SU-DHL-6 (cell line): ENCODE data around the gene ZXDB.
"Not testable (repeated sequence)": the region's sequence is repeated elsewhere in the genome, so short reads cannot be mapped to it uniquely, and the experiment has no call there.

Experiments used
- H2AFZ ChIP-seq: fragments of 200-600 bp; sonication (generic); 2 replicates; pipeline ENCODE4 v1.6.1; 2014; ENCODE audit warnings: low read depth, mild to moderate bottlenecking, moderate library complexity, mixed read lengths, antibody characterized with exemption, low read length; ENCODE audit not compliant: severe bottlenecking
- H3F3A ChIP-seq: fragments of 200-600 bp; shearing (Covaris generic); 2 replicates; pipeline ENCODE4 v1.6.0; 2016; ENCODE audit warnings: antibody characterized with exemption, mild to moderate bottlenecking; ENCODE audit not compliant: insufficient read depth
- H3K27ac ChIP-seq: fragments of 200-600 bp; sonication (generic); 2 replicates; pipeline ENCODE4 v1.5.1; 2016; ENCODE audit warnings: low read depth, mild to moderate bottlenecking, low read length, moderate library complexity, mixed read lengths
- H3K27me3 ChIP-seq: fragments of 200-600 bp; sonication (generic), shearing (Covaris generic); 2 replicates; pipeline ENCODE4 v1.6.0; 2014; ENCODE audit warnings: mild to moderate bottlenecking, low read length
- H3K36me3 ChIP-seq: fragments of 200-600 bp; sonication (generic); 2 replicates; pipeline ENCODE4 v1.6.1; 2014; ENCODE audit warnings: mild to moderate bottlenecking, low read length, mixed read lengths
- H3K4me2 ChIP-seq: fragments of 300-600, 200-600 bp; shearing (Covaris generic), sonication (generic); 2 replicates; pipeline ENCODE4 v1.6.0; 2014; ENCODE audit warnings: low read length, low read depth, mild to moderate bottlenecking; ENCODE audit not compliant: poor library complexity, severe bottlenecking
- H3K4me3 ChIP-seq: fragments of 200-600 bp; sonication (generic); 2 replicates; pipeline ENCODE4 v1.5.1; 2014; ENCODE audit warnings: antibody characterized with exemption, low read length, mild to moderate bottlenecking, mixed read lengths; ENCODE audit not compliant: insufficient read depth, poor library complexity, severe bottlenecking
- H3K79me2 ChIP-seq: fragments of 200-600 bp; sonication (generic); 2 replicates; pipeline ENCODE4 v1.6.1; 2014; ENCODE audit warnings: mild to moderate bottlenecking, low read length, moderate library complexity; ENCODE audit not compliant: insufficient read depth
- H3K9ac ChIP-seq: fragments of 200-600 bp; sonication (generic); 2 replicates; pipeline ENCODE4 v1.7.0; 2014; ENCODE audit warnings: mild to moderate bottlenecking, low read length
- H3K9me2 ChIP-seq: fragments of 200-600 bp; sonication (generic); replicated peaks from 2 replicates; pipeline ENCODE4 v1.6.1; 2014; ENCODE audit warnings: low read length; ENCODE audit not compliant: insufficient read depth
- H3K9me3 ChIP-seq: fragments of 200-600 bp; sonication (generic); 2 replicates; pipeline ENCODE4 v1.6.1; 2014; ENCODE audit warnings: low read length, mixed read lengths; ENCODE audit not compliant: insufficient read depth
- H4K20me1 ChIP-seq: fragments of 200-600 bp; sonication (generic); 2 replicates; pipeline ENCODE4 v1.6.1; 2014; ENCODE audit warnings: low read depth, mild to moderate bottlenecking, antibody characterized with exemption, low read length, moderate library complexity, mixed read lengths
- CTCF ChIP-seq: fragments of 200-600 bp; sonication (generic); IDR thresholded peaks from one replicate; pipeline ENCODE4 v1.5.1; 2017; ENCODE audit warnings: antibody characterized with exemption, mild to moderate bottlenecking, low read length, moderate library complexity; ENCODE audit not compliant: insufficient read depth, poor library complexity, severe bottlenecking
- EZH2phosphoT487 ChIP-seq: fragments of 200-600 bp; sonication (generic), shearing (Covaris generic); conservative IDR thresholded peaks from 2 replicates; pipeline ENCODE4 v1.6.1; 2018; ENCODE audit warnings: mild to moderate bottlenecking, antibody characterized with exemption, low read length, moderate library complexity, mixed read lengths

The ZXDB gene

DNA sequence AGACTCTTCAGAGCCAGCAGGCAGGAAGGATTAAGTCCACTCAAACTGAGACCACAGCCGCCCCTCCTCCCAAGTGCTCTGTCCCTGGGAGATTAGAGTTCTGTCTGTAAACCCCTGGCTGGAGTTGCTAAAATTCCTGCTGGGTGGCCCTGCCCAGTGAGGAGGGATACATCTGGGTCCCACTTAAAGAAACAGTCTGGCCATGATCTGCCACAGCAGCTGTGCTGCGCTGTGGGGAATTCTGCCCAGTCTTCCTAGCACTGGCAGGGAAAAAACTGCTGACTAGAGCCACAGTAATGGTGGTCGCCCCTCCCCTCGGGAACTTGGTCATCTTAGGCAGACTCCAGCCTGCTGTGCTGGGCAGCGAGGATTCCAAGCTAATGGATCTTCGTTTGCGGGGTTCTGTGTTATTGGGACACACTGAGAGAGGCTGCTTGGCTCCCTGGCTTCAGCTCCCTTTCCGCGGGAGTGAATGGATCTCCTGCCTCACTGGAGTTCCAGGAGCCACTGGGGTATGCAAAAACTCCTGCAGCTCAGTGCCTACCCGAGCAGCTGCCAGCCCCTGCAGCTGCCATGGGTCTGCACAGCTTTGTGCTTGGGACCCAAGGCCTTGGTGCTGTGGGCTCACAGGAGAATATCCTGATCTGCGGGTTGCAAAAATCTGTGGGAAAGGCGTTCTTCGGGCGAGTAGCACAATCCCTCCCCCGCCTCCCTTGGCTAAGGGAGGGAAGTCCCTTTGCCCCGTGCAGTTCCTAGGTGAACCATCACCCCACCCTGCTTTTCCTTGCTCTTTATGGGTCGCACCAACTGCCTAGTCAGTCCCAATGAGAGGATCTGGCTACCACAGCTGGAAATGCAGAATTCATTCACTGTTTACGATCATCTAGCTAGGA lies 15.7 kb downstream of the ZXDB start:
- H4K20me1 ChIP-seq, result no peaks in the 10 kb centered on the region
- no peak for TF ChIP-seq EZH2phosphoT487
- no peak for TF ChIP-seq CTCF
- H3K9me3 ChIP-seq, result no peaks in the 10 kb centered on the region
- no peaks in the 10 kb centered on the region for H3K79me2 ChIP-seq
- H3K27me3 ChIP-seq, result no peaks in the 10 kb centered on the region
- H3K9me2 ChIP-seq, result no peaks in the 10 kb centered on the region
- H3K9ac ChIP-seq, result no peak overlapping the region
- H3K4me3 ChIP-seq, result no peak overlapping the region
- no peak overlapping the region for H3K27ac ChIP-seq
- H3K36me3 ChIP-seq, result no peaks in the 10 kb centered on the region
- no peaks in the 10 kb centered on the region for H3F3A ChIP-seq
- no peak overlapping the region for H2AFZ ChIP-seq
- no peak overlapping the region for H3K4me2 ChIP-seq

GRCh38 chrX:57613351-57613750 lies 21.5 kb downstream of the ZXDB start:
- H3K27me3 ChIP-seq, H3K9ac ChIP-seq, H3K79me2 ChIP-seq, H2AFZ ChIP-seq, H3F3A ChIP-seq, H3K4me3 ChIP-seq, H4K20me1 ChIP-seq, H3K36me3 ChIP-seq, H3K9me2 ChIP-seq, H3K27ac ChIP-seq, H3K9me3 ChIP-seq, H3K4me2 ChIP-seq: not testable (repeated sequence)

- H3K9ac ChIP-seq, H3K27me3 ChIP-seq, H3K36me3 ChIP-seq, H3K4me2 ChIP-seq, H3K9me3 ChIP-seq, H3F3A ChIP-seq, H2AFZ ChIP-seq, H4K20me1 ChIP-seq, H3K27ac ChIP-seq, H3K79me2 ChIP-seq, H3K4me3 ChIP-seq, H3K9me2 ChIP-seq: not testable (repeated sequence)
Observed at GRCh38 chrX:57629438-57629837, 37.6 kb downstream of the ZXDB start.

- H3K9me2 ChIP-seq, result no peaks in the 10 kb centered on the region
- no peak overlapping the region for H2AFZ ChIP-seq
- no peak overlapping the region for H3K9ac ChIP-seq
- TF ChIP-seq CTCF, result no peak
- no peak for TF ChIP-seq EZH2phosphoT487
- no peaks in the 10 kb centered on the region for H3K9me3 ChIP-seq
- no peak overlapping the region for H3K4me3 ChIP-seq
- no peaks in the 10 kb centered on the region for H3F3A ChIP-seq
- H3K36me3 ChIP-seq, result no peaks in the 10 kb centered on the region
- no peaks in the 10 kb centered on the region for H3K79me2 ChIP-seq
- no peaks in the 10 kb centered on the region for H4K20me1 ChIP-seq
- no peak overlapping the region for H3K27ac ChIP-seq
- H3K4me2 ChIP-seq, result no peak overlapping the region
- no peaks in the 10 kb centered on the region for H3K27me3 ChIP-seq
Observed at GRCh38 chrX:57640674-57641016, 48.8 kb downstream of the ZXDB start.
